HCT116 (cell line): Measurements from ENCODE around the gene GAPT.

Experiments
- ATF3 ChIP-seq: IDR thresholded peaks from 2 replicates; pipeline ENCODE4 v1.6.1; 2012
- CTCF ChIP-seq, 3 experiments: fragments of 200-600 bp in 1 of 3; sonication (generic) in 1 of 3; IDR thresholded peaks in 2 of 3; conservative IDR thresholded peaks in 1 of 3; 2 replicates each; pipeline ENCODE4 v1.5.1; 2012 to 2017; ENCODE audit warnings: low read depth in 2 of 3, low read length in 2 of 3, antibody characterized with exemption in 1 of 3, borderline replicate concordance in 1 of 3, control low read depth in 1 of 3, mild to moderate bottlenecking in 1 of 3, mixed read lengths in 1 of 3, mixed run types in 1 of 3, moderate library complexity in 1 of 3; ENCODE audit not compliant: insufficient read depth in 1 of 3
- EZH2 ChIP-seq: fragments of 200-600 bp; sonication (generic); IDR thresholded peaks from 2 replicates; pipeline ENCODE4 v1.6.1; 2017; ENCODE audit warnings: antibody characterized with exemption, mixed run types
- POLR2AphosphoS5 ChIP-seq: IDR thresholded peaks from 2 replicates; pipeline ENCODE4 v1.6.1; 2011; ENCODE audit warnings: mild to moderate bottlenecking, low read depth, low read length, moderate library complexity
- REST ChIP-seq: IDR thresholded peaks from 2 replicates; pipeline ENCODE4 v1.6.1; 2012; ENCODE audit warnings: low read depth
- ZFX ChIP-seq: fragments of 450-650 bp; IDR thresholded peaks from 2 replicates; pipeline ENCODE4 v1.6.1; 2017
- ZNF274 ChIP-seq: fragments of 200-500 bp; sonication (Bioruptor generic); IDR thresholded peaks from 2 replicates; pipeline ENCODE4 v1.6.1; 2014; ENCODE audit warnings: mild to moderate bottlenecking, low read depth, low read length, inconsistent platforms

DNA sequence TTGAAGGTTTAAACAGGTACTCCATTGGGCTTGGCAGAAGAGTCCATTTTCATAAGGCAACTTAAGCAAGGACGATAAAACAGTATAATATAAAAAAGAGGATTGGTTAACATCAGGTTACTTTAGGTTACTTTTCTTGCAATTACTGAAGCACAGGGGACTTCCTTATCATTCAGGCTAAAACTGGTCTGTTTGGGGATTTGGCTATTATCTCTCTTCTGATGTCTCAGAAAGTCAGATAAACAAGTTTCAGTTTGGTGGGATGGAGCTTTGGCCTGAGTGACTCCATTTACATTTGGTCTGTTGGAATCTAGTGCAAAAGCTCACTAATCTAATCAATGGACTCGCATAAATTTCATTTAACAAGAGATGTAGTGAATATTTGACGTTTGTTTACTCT lies 8.0 kb downstream of the GAPT start:
- TF ChIP-seq CTCF (IDR thresholded peaks at IDR 0.05 in 2 of 3, conservative IDR thresholded peaks at IDR 0.05 in 1 of 3; ENCODE audit: borderline replicate concordance in 1 of 3, insufficient read depth in 1 of 3, low read depth in 2 of 3, low read length in 2 of 3), result no peak
- no peak for TF ChIP-seq EZH2
- TF ChIP-seq ZFX, result no peak
- TF ChIP-seq POLR2AphosphoS5, result no peak
- no peak for TF ChIP-seq REST
- TF ChIP-seq ZNF274, result no peak
- no peak for TF ChIP-seq ATF3
